Kidney capillary endothelial cell (primary cell): ENCODE data around the gene ASB6.
"Not testable (repeated sequence)": the region's sequence is repeated elsewhere in the genome, so short reads cannot be mapped to it uniquely, and the experiment has no call there.

Source experiments
- DNase-seq: peaks from one replicate; pipeline ENCODE4 v3.0.0-alpha.2; 2018; ENCODE audit warnings: low spot score

ASB6 gene

DNA sequence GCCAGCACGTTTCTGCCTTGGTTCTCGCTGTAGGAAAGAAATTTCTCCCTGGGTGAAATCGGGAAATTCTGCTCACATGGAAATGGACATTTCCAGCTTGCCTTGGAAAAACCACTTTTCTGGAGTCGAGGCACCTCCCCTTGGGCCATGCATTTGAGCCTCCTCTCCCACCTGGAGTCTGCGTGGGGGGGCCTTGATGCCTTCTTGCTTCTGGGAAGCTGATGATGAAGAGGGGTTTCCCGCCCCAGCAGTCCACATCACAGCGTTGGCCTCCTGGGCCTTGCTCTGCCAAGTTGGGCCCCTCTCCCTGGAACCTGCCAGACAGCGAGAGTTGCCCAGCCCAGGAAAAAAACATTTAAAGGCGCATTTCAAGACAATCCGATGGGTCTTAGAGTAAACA is 1.8 kb upstream of the ASB6 start:
- no peak for DNase-seq

- DNase-seq = no peak
Measured at GRCh38 chr9:129640871-129641749, 841 bp downstream of the ASB6 start.

DNA sequence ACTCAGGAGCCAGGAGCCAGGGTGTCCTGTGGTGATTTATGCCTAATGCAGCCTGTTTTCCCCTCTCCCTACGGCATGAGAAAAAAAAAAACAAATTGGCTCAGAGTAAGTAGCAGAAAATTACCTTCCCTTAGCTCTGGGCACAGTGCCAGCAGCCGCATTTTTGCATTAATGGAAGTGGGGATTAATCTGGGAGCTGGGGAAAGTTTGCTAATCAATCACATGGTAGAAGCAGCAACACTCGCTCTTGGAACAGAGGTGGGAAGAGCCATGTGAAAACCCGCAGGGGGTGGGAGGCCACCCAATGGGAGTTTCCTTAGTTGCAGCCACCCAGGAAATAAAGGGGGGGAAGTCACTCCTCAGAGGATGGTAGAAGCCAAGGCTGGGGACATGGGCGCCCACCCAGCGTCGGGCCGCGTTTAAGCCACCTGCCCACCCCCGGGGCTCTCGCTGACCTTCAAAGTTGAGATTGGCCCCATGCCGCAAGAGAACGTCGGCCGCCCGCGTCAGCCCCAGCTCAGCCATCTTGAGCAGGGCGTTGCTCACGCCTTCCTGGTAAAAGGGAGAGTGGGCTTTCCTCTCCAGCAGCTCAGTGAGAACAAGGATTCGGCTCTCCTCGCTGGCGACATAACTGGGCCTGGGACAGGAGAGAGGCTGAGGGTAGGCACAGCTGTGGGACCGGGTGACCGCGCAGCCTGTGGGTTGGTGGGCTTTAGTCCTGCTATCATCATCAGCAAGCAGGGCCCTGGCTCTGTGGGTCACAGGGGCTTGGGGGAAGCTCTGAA is 1.7 kb downstream of the ASB6 start:
- DNase-seq = no peak

- DNase-seq = no peak
Measured at GRCh38 chr9:129639756-129640085, 2.2 kb downstream of the ASB6 start.

DNA sequence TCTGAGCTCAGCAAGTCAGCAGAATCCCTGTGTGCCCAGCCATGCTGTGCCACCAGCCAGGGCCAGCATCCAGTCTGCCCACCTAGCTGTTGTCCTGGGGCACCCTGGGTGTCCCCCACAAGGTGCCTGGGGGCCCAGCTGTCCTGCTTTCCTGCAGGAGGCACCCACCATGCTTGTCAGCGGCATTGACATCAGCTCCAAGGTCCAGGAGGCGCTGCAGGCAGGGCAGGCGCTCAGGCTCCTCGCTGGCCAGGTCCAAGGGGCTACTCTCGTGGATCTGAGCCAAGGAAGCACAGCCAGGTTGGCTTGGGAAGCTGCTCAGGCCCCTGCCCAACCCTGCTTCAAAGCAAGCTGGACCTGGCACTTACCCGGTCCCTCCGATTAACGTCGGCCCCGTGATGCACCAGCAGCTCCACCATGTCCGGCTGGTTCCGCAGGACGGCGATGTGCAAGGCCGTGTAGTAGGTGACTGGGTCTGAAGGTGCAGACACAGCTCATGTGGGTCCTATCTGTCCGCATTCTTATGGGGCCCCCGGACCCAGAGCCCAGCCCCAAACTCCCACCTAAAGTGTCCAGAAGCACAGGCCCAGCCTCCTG is 2.8 kb downstream of the ASB6 start:
- no peak for DNase-seq

DNA sequence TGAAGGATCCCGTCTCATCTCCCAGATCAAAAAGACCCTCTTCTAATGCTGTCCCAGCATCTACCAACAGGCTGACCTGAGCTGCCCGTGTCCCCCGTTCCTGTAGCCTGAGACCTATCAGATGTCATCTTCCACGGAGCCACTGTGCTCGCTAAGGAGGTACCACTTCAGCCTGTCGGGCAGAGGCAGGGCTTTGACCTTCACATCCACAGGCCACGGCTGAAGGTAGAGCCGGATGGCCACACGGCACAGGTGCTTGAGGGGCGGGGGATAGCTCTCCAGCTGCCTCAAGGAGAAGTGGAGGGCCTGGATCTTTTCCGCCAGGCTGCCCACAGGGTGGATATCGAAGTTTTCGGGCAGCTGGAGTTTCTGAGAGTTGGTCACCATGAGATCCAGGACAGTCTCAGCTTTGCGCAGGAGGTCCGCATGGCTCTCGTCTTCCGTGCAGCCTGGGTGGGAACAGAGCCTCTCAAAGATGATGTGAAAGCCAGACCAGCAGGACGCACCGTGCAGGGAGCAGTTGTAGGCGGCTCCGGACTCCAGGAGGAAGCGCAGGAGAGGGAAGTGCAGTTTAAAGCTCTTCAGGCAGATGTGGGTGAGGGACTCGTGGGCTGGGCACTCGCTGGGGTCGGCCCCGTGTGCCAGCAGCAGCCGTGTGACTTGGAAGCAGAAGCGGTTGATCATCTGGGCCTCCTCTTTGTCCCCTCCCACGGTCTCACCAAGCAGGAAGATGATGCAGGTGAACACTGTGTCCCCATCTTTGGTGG is 4.1 kb downstream of the ASB6 start:
- DNase-seq = no peak

DNA sequence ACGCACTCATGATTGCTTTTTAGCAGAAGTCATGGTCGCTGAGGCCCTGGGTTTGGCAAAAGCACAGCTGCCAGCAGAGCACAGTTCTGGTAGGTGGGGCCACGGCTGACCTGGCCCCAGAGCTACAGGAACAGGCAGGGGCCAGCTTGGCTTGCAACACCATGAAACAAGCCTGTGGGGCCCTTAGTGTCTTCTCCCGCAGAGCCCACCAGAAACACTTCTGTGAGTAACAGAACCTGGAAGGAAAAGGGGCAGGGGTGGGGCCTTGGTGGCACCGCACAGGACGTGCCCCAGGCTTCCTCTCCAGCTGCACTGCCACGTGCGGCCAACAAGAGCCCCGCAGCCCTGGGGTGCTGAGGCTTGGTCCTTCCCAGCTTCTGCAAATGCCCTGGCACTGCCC is 4.8 kb downstream of the ASB6 start:
- no peak for DNase-seq

DNA sequence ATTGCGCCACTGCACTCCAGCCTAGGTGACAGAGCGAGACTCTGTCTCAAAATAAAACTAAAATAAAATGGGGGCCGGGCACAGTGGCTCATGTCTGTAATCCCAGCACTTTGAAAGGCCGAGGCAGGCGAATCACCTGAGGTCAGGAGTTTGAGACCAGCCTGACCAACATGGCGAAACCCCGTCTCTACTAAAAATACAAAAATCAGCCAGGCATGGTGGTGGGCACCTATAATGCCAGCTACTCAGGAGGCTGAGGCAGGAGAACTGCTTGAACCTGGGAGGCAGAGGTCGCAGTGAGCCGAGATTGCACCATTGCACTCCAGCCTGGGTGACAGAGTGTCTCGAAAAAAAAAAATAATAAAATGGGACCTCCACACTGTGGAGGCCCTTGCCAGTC is 5.6 kb downstream of the ASB6 start:
- DNase-seq = not testable (repeated sequence)

DNA sequence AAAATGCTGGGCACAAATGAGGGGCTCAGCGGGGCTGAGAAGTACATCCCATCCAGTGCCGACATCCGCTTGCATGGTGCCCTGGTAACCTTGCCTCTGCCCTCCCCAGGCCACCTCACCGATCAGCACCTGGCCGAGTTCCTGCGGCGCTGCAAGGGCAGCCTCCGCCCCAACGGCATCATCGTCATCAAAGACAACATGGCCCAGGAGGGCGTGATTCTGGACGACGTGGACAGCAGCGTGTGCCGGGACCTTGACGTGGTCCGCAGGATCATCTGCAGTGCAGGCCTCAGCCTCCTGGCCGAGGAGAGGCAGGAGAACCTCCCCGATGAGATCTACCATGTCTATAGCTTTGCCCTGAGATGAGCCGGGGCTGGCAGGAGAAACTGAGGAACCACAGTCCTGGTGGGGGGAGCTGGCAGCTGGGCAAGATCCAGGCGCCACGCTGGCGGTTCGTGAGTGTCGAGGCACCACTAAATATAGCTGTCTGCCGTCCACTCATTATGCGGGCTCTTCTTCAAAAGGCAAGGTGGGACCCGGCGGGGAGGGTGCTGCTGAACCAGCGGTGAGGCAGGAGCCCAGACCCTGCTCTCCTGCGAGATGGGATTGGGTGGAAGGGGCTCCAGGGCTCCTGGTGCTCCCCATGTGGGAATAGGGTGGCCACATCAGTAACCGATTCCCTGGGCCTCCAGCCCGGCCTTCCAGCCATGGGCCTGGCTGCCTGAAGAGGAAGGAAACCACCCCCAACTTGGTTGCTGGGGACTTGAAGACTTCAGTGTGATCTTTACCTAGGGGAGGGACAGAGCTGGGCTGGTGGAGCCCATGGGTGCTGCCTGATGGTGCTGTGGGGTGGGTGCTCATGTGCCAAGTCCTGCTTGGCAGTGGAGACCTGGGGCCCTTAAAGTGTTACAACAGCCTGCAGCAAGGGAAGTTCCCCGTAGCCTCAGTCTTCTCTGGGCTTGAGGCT is 6.6 kb downstream of the ASB6 start:
- DNase-seq = no peak

DNA sequence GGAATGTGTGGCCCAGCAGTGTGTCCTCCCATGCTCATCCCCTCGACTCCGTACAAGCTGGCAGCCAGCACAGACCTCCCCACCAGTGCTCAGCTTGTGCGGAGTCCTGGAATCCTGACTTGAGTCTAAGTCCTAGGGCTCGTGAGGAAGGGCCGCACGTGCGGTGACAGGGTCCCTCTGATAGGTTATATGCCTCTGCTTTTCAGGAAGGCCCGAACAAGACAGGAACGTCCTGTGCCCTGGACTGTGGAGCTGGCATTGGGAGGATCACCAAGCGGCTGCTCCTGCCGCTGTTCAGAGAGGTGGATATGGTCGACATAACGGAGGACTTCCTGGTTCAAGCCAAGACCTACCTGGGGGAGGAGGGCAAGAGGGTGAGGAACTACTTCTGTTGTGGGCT is 8.1 kb downstream of the ASB6 start:
- DNase-seq = no peak

GRCh38 chr9:129633207-129633606 is 8.7 kb downstream of the ASB6 start:
- no peak for DNase-seq

- no peak for DNase-seq
Measured at GRCh38 chr9:129632460-129632859, 9.5 kb downstream of the ASB6 start.

DNA sequence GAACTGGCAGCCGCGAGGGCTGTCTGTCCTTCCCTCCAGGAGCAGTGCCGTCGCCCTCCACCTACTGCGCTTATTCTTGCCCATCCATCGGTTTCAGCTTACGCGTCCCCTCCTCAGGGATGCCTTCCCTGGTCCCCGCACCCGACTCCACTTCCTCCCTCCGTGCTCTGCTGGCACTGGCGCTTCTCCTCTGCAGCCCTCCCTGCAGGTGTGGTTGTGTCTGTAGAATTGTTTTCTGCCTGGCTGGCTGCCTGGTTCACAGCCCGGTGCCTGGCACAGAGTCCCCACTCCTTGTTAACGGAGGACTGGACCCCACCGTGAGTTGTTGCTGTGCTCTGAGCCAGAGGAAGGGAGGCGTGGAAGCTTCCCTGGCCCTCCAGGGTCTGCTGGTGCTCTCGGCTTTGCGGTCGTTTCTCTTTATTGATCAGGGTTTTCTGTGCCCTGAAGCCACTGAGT is 10.2 kb downstream of the ASB6 start:
- no peak for DNase-seq

GRCh38 chr9:129630967-129631673 is 10.8 kb downstream of the ASB6 start:
- no peak for DNase-seq

DNA sequence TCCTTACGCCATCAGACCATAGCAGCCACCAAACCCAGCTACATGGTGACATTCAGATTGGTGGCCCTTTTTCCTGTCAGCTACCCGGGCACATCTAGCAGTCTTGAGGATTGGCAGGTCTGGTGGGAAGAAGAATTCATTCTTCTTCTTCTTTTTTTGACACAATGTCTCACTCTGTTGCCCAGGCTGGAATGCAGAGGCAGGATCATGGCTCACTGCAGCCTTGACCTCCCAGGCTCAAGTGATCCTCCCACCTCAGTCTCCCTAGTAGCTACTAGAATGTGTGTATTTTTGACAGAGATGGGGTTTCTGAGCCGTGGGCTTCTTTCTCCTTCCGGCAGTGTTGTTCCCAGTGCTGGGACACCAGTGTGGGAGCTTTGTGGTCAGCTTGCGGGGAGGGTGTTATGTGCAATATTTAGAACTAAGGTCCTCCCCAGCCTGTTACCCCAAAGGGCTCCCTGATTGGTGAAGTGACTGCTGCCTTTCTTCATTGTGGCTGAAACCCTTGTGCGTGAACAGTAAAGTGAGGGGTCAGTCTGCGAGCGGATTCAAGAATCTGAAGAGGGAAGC is 12.6 kb downstream of the ASB6 start:
- no peak for DNase-seq

- DNase-seq = no peak
Measured at GRCh38 chr9:129628709-129629108, 13.2 kb downstream of the ASB6 start.

DNA sequence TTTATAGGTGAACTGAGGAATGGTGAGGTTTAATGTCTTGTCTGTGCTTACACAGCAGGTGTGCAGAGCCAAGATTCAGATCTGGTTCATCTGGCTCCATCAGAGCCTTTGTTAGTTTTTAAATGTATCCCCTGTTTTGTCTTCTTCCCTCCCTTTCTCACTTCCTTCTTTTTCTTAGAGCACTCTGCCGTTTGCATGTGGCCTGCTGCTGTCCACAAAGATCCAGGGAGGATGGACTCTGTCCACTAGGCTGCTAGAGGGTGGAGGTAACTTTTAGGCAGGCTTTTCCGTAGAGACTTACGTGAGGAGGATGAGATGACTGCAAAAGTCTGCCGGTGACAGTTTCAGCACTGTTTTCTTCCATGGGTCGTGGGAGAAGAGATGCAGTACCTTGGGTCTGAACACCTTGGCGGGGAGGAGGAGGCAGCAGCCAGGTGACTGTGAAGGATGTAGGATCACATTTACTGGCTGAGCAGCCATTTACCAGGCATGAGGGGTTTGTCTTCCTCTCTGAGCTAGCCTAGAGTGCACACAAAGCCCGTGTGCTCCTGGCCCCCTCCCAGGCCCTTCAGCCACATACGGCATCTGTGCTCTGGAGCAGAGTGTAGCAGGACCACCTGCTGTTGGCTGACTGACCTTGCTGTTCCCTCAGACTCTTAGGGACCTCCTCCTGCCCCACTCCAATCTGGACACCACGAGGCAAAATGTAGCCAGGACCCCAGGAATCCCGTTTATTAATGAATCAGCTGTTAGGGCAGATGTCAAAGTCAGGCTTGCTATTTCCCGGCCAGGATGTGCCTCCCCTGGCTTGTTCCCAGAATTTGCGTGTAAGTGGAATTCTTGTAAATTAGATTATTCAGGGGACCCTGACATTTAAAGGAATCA is 14.2 kb downstream of the ASB6 start:
- DNase-seq = no peak

DNA sequence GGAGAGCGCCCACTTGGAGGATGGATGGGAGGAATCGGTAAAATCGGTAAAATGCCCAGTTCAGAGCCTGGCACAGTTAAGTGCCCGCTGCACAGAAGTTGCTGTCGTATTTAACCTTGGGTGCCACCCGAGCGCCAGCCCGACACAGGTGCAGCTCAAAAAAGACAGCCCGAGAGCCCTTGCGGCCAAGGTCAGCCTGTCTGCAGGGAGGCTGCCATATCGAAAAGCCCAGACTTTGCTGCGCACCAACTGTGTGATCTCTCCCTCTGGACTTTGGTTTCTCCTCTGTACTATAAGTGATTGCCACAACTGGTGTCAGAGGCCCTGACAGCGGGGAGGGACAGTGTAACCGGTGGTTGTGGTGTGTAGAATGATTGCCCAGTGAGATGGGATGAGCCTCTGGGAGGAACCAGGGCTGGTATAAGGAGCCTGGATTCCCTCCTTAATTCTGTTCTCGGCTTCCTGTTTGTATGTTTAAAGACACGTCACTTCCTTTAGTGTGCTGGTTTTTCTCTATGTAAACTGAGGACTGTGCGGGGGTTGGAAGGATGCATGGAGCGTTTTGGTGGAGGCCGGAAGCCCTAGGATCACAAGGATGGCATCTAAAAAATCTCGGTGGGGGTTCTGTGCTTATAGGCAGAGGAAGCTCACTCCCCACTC is 15.2 kb downstream of the ASB6 start:
- peak; percentile 58 for DNase-seq
